ENCODE measurements around the gene NIPAL3. TPM values are rescaled to one million over a fixed set of nuclear protein-coding genes. Genes with fewer than 3 reads are reported as not detected.

Gene NIPAL3
- total and polyA plus RNA-seq, 2 donors (not counting 3 experiments of a cell fraction or from before 2014, with no cell fraction given), result 15.5 to 16.0 TPM

DNA sequence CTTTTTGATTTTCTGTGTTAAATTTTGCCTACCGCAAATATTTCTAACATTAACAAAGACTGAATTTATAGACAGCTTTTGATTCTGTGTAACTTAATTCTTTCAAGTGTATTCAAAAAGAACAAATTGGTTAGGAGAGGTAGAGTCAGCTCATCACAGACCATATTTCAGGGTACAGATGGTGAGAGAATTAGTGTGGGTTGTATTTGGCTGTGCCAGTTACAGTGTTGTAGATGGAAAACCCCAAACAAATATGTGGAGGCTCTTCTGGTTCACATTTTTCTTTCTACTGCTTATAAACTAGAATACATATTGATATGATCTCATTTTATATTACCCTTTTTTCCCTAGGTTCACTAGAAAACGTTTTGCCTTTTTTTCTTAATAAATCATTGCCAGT is 98.1 kb downstream of the NIPAL3 start:
- no peak for TF ChIP-seq JUN (IDR thresholded peaks at IDR 0.05; ENCODE audit: borderline replicate concordance, insufficient read depth, insufficient read length, low read depth)
- no peak for TF ChIP-seq POLR2A (IDR thresholded peaks at IDR 0.05; ENCODE audit: low read depth, low read length)
- no peak for TF ChIP-seq MYC (IDR thresholded peaks at IDR 0.05; ENCODE audit: low read depth, low read length)
- TF ChIP-seq FOS (IDR thresholded peaks at IDR 0.05; ENCODE audit: borderline replicate concordance, insufficient read depth, low read length), result no peak
- no peak for TF ChIP-seq GATA2 (IDR thresholded peaks at IDR 0.05; ENCODE audit: insufficient read depth, insufficient read length, low read depth, low read length)
- no peak for TF ChIP-seq EZH2 (IDR thresholded peaks at IDR 0.05; ENCODE audit: borderline replicate concordance, low read depth, low read length, severe bottlenecking)
- TF ChIP-seq POLR2AphosphoS5 (IDR thresholded peaks at IDR 0.05; ENCODE audit: insufficient read depth, low read depth, low read length), result no peak
- TF ChIP-seq, protein P1, sequence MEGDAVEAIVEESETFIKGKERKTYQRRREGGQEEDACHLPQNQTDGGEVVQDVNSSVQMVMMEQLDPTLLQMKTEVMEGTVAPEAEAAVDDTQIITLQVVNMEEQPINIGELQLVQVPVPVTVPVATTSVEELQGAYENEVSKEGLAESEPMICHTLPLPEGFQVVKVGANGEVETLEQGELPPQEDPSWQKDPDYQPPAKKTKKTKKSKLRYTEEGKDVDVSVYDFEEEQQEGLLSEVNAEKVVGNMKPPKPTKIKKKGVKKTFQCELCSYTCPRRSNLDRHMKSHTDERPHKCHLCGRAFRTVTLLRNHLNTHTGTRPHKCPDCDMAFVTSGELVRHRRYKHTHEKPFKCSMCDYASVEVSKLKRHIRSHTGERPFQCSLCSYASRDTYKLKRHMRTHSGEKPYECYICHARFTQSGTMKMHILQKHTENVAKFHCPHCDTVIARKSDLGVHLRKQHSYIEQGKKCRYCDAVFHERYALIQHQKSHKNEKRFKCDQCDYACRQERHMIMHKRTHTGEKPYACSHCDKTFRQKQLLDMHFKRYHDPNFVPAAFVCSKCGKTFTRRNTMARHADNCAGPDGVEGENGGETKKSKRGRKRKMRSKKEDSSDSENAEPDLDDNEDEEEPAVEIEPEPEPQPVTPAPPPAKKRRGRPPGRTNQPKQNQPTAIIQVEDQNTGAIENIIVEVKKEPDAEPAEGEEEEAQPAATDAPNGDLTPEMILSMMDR (IDR thresholded peaks at IDR 0.05; ENCODE audit: extremely low read depth in 1 of 2, insufficient read depth in 1 of 2, low read depth in 1 of 2, low read length in 2 of 2), result no peak
- TF ChIP-seq, protein P2, sequence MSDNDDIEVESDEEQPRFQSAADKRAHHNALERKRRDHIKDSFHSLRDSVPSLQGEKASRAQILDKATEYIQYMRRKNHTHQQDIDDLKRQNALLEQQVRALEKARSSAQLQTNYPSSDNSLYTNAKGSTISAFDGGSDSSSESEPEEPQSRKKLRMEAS (IDR thresholded peaks at IDR 0.05; ENCODE audit: insufficient read depth, insufficient read length), result no peak
- H3K9me1 ChIP-seq (replicated peaks; ENCODE audit: control insufficient read depth, extremely low read depth, insufficient read depth, low read length), result no peaks in the 10 kb centered on the region
- FAIRE-seq (no peak), DNase-seq (ENCODE audit: low read depth, low spot score) (no peak)
- no peaks in the 10 kb centered on the region for H3K4me1 ChIP-seq (ENCODE audit: control insufficient read depth, extremely low read depth, insufficient read depth, low read length)
- H3K4me2 ChIP-seq (ENCODE audit: insufficient read depth, low read length), result no peak overlapping the region
- H3K27ac ChIP-seq (ENCODE audit: insufficient read depth, low read depth, low read length), result no peak overlapping the region
- CTCF ChIA-PET, result no interaction called here
- POLR2A ChIA-PET, result no interaction called here
- no peaks in the 10 kb centered on the region for H3K9me3 ChIP-seq (replicated peaks; ENCODE audit: control insufficient read depth, insufficient read depth, low read length)
- no peak overlapping the region for H3K9ac ChIP-seq (replicated peaks; ENCODE audit: extremely low read depth, insufficient read depth, low read length)
- no peaks in the 10 kb centered on the region for H3K36me3 ChIP-seq (ENCODE audit: control insufficient read depth in 2 of 2, extremely low read depth in 1 of 2, insufficient read depth in 2 of 2, low read length in 2 of 2)
- H2AFZ ChIP-seq (ENCODE audit: low read depth, low read length), result no peak overlapping the region
- dilution Hi-C loops (cut with MboI; ENCODE audit: extremely low pct_ligation_motif_present, low sequenced_read_pairs) (no loop called here), intact Hi-C loops (cut with micrococcal nuclease) (no loop called here)
- no peaks in the 10 kb centered on the region for H4K20me1 ChIP-seq (replicated peaks; ENCODE audit: control insufficient read depth, extremely low read depth, insufficient read depth, low read length)
- no peaks in the 10 kb centered on the region for H3K79me2 ChIP-seq (ENCODE audit: control insufficient read depth, insufficient read depth, low read length)
- BruUV-seq (replicated peaks), result no TSS peak
- H3K27me3 ChIP-seq (ENCODE audit: control insufficient read depth in 2 of 2, insufficient read depth in 2 of 2, low read length in 2 of 2), result no peaks in the 10 kb centered on the region
- H3K4me3 ChIP-seq (replicated peaks in 1 of 3; ENCODE audit: insufficient read depth in 1 of 3, low read depth in 1 of 3, low read length in 3 of 3), result no peak overlapping the region
